ENCODE results near the gene PTP4A1. TPM values are rescaled to one million over a fixed set of nuclear protein-coding genes. Genes with fewer than 3 reads are reported as not detected.
A peak's percentile ranks its signal among the peaks of the same experiment; 100 is the strongest.

PTP4A1 gene
- total RNA-seq, 1 experiment from 2014 or later = 274 TPM

GRCh38 chr6:63546697-63547096 lies 25.6 kb upstream of the PTP4A1 start:
- in situ Hi-C loops (cut with HindIII; ENCODE audit: low pct_unique_long_range_greater_than_20kb, low sequenced_read_pairs) = no loop called here
- DNase-seq (ENCODE audit: low read depth, low spot score) = no peak

DNA sequence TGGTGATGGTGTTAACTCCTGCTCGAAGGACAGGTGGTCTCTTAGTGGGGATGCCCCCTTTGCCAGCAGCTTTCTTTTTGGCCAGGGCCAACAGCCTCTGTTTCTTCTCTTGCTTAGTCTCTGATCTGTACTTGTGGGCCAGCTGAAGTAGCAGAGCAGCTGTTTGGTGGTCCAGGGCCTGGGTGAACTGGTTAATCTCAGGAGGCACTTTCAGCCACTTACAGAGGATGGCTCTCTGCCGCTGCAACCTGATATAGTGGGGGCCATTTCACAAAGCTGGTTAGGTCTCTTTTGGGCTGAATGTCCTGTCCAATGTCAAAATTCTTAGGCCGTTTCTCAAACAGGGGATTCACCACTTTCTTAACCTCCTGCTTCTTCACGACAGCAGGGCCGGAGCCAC lies 23.2 kb upstream of the PTP4A1 start:
- DNase-seq (ENCODE audit: low read depth, low spot score) = no peak
- in situ Hi-C loops (cut with HindIII; ENCODE audit: low pct_unique_long_range_greater_than_20kb, low sequenced_read_pairs) = no loop called here

DNA sequence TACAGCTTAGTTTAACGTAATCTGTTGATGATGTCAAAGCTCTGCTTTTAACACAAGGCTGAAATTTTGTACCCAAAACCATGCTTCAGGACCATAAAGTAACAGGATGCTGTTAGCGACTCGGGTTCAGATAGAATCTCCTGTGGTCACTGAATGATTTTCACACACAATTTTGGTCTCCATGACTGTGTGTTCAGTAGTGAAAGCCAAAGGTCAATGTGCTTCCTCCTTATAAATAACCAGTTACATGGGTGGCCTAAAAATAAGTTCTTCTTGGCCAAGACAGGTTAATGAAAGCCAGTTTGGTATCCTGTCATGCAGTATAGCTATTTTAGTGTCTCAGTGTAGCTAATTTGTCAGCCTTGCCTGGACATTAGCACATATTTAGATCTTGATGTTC lies 19.1 kb upstream of the PTP4A1 start:
- in situ Hi-C loops (cut with HindIII; ENCODE audit: low pct_unique_long_range_greater_than_20kb, low sequenced_read_pairs) = no loop called here
- DNase-seq (ENCODE audit: low read depth, low spot score) = no peak

DNA sequence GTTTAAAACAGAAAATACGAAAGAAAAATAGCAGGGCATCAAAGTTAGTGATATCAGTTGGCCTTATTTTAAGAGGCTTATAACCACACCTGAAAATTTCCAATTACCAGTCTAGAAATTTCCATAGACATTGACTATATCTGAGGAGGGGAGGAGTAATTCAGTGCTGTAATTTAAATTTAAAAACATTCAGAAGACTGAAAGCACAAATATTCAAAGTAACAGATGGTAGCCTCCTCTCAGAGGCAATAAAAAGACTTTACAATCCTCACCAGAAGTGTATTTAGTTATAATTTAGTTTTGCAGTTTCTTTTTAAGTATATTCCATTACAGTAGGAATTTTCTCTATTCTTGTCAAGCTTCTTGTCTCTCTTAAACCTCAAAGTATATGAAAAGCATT lies 18.4 kb upstream of the PTP4A1 start:
- in situ Hi-C loops (cut with HindIII; ENCODE audit: low pct_unique_long_range_greater_than_20kb, low sequenced_read_pairs) = no loop called here
- DNase-seq (ENCODE audit: low read depth, low spot score) = no peak

- in situ Hi-C loops (cut with HindIII; ENCODE audit: low pct_unique_long_range_greater_than_20kb, low sequenced_read_pairs) = no loop called here
- peak; percentile 73 for DNase-seq (ENCODE audit: low read depth, low spot score)
Measured at GRCh38 chr6:63554782-63555181, 17.5 kb upstream of the PTP4A1 start.

GRCh38 chr6:63556369-63556768 lies 15.9 kb upstream of the PTP4A1 start:
- DNase-seq (ENCODE audit: low read depth, low spot score) = no peak
- in situ Hi-C loops (cut with HindIII; ENCODE audit: low pct_unique_long_range_greater_than_20kb, low sequenced_read_pairs) = no loop called here

GRCh38 chr6:63558278-63558677 lies 14.0 kb upstream of the PTP4A1 start:
- in situ Hi-C loops (cut with HindIII; ENCODE audit: low pct_unique_long_range_greater_than_20kb, low sequenced_read_pairs) = no loop called here
- DNase-seq (ENCODE audit: low read depth, low spot score) = no peak

- in situ Hi-C loops (cut with HindIII; ENCODE audit: low pct_unique_long_range_greater_than_20kb, low sequenced_read_pairs) = no loop called here
- no peak for DNase-seq (ENCODE audit: low read depth, low spot score)
Measured at GRCh38 chr6:63560801-63561287, 11.4 kb upstream of the PTP4A1 start.

GRCh38 chr6:63561288-63561687 lies 11.0 kb upstream of the PTP4A1 start:
- in situ Hi-C loops (cut with HindIII; ENCODE audit: low pct_unique_long_range_greater_than_20kb, low sequenced_read_pairs) = no loop called here
- DNase-seq (ENCODE audit: low read depth, low spot score) = no peak

GRCh38 chr6:63563235-63563634 lies 9.0 kb upstream of the PTP4A1 start:
- in situ Hi-C loops (cut with HindIII; ENCODE audit: low pct_unique_long_range_greater_than_20kb, low sequenced_read_pairs) = no loop called here

GRCh38 chr6:63565058-63565726 lies 7.1 kb upstream of the PTP4A1 start:
- DNase-seq (ENCODE audit: low read depth, low spot score) = no peak
- in situ Hi-C loops (cut with HindIII; ENCODE audit: low pct_unique_long_range_greater_than_20kb, low sequenced_read_pairs) = no loop called here

More at GRCh38 chr6:63563235-63563634, 9.0 kb upstream of the PTP4A1 start:
- DNase-seq (ENCODE audit: low read depth, low spot score) = no peak

DNA sequence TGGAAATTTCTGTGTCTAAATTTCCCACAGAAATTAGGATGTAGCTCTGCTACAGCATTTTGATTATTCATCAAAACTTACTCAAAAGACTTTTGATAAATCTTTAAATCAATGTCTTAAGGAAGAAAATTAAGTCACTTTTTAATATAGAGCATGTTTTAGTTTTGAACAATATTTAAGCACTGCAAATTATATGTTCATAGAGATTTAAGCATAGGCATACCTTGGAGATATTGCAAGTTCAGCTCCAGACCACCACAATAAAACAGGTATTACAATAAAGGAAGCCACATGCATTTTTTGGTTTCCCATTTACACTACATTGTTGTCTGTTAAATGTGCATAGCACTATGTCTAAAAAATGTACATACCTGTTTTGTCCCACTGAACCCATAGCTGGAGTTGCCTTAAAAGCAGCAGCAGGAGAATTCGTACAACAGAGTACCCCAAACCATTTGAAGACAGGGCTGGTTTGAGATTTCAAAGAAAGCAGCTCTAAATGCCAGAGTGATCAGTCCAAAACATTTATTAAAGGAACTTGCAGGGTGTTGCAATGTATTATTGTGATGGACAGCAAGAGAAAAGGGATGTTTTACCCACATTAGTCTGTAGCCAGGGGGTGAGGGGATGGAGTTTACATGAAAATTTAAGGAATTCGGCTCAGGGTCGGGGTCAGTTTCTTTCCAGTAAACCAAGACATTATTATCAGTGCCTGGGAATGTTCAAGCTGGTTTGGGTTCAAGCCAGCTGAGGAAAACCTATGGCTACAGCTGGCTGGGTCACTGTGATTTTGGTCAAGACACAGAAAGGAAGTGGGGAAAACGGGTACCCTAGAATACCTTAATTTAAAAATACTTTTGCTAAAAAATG lies 6.3 kb upstream of the PTP4A1 start:
- no peak for DNase-seq (ENCODE audit: low read depth, low spot score)
- in situ Hi-C loops (cut with HindIII; ENCODE audit: low pct_unique_long_range_greater_than_20kb, low sequenced_read_pairs) = no loop called here

- no peak for DNase-seq (ENCODE audit: low read depth, low spot score)
- in situ Hi-C loops (cut with HindIII; ENCODE audit: low pct_unique_long_range_greater_than_20kb, low sequenced_read_pairs) = no loop called here
Measured at GRCh38 chr6:63567966-63568365, 4.3 kb upstream of the PTP4A1 start.

DNA sequence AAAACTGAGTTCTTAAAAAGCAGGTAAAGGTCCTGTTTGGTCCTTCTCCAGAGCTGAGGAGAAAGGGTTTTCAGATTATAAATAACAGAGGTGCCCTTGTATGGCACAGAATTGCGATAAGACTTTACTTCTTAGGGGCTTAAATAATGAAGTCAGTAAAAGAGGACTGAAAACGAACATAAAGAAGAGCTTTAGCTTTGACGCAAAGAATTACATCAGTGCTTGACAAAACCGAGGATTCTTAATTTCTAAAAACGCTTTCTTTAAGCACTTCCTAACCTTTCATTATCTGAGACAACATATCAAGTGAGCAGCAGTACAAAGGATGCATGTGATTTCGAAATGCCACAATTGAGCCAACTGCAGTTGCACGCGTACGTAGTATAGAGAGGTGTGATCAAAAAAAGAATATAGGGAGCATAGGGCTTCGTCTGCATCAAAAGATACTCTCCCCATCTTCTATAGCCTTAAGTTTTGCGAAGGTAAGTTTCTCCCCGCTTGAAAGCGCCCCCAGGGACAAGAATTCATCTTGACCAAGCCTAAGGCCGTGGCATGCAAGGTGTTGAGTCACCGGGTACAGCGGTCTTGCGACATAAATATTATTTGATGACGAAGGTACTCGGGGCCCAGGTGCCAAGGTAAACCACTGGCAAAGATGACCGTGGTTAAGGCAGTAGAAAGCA lies 778 bp upstream of the PTP4A1 start:
- DNase-seq (ENCODE audit: low read depth, low spot score) = peak; percentile 96
- in situ Hi-C loops (cut with HindIII; ENCODE audit: low pct_unique_long_range_greater_than_20kb, low sequenced_read_pairs) = no loop called here

GRCh38 chr6:63572747-63573075 lies 431 bp downstream of the PTP4A1 start:
- DNase-seq (ENCODE audit: low read depth, low spot score) = no peak
- in situ Hi-C loops (cut with HindIII; ENCODE audit: low pct_unique_long_range_greater_than_20kb, low sequenced_read_pairs) = no loop called here

GRCh38 chr6:63573076-63573898 lies 1.0 kb downstream of the PTP4A1 start:
- in situ Hi-C loops (cut with HindIII; ENCODE audit: low pct_unique_long_range_greater_than_20kb, low sequenced_read_pairs) = no loop called here
- peak; percentile 93 for DNase-seq (ENCODE audit: low read depth, low spot score)

DNA sequence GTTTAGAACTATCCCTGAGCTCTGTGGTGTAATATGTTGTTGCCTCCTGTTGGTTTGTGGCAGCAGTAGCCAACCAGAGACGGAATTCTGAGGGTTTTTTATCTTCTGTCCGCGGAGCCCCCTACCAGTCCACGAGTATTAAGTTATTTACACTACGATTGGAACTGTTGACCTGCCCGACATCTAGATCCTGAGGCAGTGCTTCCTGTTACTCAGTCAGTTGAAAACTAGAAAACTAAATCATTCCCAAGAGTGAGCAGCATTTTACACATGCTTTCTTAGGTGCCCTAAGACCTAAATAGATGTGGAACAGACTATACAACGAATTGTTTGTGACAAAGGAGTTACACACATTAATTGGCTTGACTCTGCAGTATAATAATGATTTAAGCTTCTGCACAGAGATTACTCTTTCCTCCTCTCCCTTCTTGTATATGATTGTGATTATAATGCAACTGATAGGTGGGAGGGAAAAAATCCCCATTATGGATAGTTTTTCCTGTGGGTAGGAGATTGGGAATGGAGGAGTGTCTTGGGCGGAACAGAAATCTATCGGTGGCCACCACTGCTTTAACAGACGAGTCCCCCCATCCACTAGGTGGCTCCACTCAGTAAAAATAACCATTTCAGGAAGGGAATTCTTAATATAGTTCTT lies 1.7 kb downstream of the PTP4A1 start:
- in situ Hi-C loops (cut with HindIII; ENCODE audit: low pct_unique_long_range_greater_than_20kb, low sequenced_read_pairs) = no loop called here

More for the DNA sequence above, 1.7 kb downstream of the PTP4A1 start:
- peak; percentile 92 for DNase-seq (ENCODE audit: low read depth, low spot score)

Data from SK-MEL-5 (cell line).